22Rv1 (cell line): ENCODE data around the gene KIAA1671.

ENCODE experiments used
- H3K27ac ChIP-seq: fragments of 450-650 bp; 2 replicates; pipeline ENCODE4 v1.5.1; 2017
- CTCF ChIP-seq: fragments of 450-650 bp; IDR thresholded peaks from 2 replicates; pipeline ENCODE4 v1.5.1; 2017; ENCODE audit warnings: mild to moderate bottlenecking
- ZFX ChIP-seq: fragments of 450-650 bp; IDR thresholded peaks from 2 replicates; pipeline ENCODE4 v1.6.1; 2017; ENCODE audit warnings: antibody characterized with exemption, borderline replicate concordance

KIAA1671 gene

GRCh38 chr22:25096638-25097405 is 144.3 kb downstream of the KIAA1671 start:
- H3K27ac ChIP-seq, result no peak overlapping the region
- TF ChIP-seq CTCF, result no peak
- no peak for TF ChIP-seq ZFX

GRCh38 chr22:25098445-25099081 is 146.0 kb downstream of the KIAA1671 start:
- no peak overlapping the region for H3K27ac ChIP-seq
- TF ChIP-seq CTCF (no peak), ZFX (no peak)

- no peak for TF ChIP-seq CTCF
- TF ChIP-seq ZFX, result no peak
Observed at GRCh38 chr22:25099202-25099601, 146.7 kb downstream of the KIAA1671 start.

GRCh38 chr22:25100402-25100801 is 147.9 kb downstream of the KIAA1671 start:
- TF ChIP-seq ZFX (no peak), CTCF (no peak)
- no peak overlapping the region for H3K27ac ChIP-seq

More at GRCh38 chr22:25099202-25099601, 146.7 kb downstream of the KIAA1671 start:
- no peak overlapping the region for H3K27ac ChIP-seq

GRCh38 chr22:25100948-25101347 is 148.4 kb downstream of the KIAA1671 start:
- TF ChIP-seq CTCF (no peak), ZFX (no peak)
- no peak overlapping the region for H3K27ac ChIP-seq

- H3K27ac ChIP-seq, result no peak overlapping the region
- TF ChIP-seq CTCF (no peak), ZFX (no peak)
Observed at GRCh38 chr22:25101501-25101900, 149.0 kb downstream of the KIAA1671 start.

DNA sequence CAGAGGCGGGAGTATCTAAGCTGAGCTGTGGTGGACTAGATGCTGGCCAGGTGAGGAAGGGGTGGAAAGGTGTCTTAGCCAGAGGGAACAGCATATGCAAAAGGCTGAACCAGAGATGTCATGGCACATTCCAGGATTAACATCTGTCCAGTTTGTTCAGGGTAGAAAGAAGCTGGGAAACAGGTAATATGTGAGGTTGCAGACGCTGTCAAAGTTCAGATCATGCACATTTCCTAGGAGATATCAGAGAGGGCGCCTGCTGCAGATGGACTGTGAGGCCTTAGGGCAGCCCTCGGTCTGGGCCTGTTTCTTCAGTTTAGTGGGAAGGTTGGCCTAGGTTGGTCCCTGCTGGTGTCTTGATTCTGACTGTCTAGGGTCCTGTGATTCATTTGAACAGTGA is 149.5 kb downstream of the KIAA1671 start:
- TF ChIP-seq CTCF (no peak), ZFX (no peak)
- no peak overlapping the region for H3K27ac ChIP-seq
